SU-DHL-6 (cell line): ENCODE data around the gene PDCD4.

Experiments
- EZH2phosphoT487 ChIP-seq: fragments of 200-600 bp; sonication (generic), shearing (Covaris generic); conservative IDR thresholded peaks from 2 replicates; pipeline ENCODE4 v1.6.1; 2018; ENCODE audit warnings: mild to moderate bottlenecking, antibody characterized with exemption, low read length, moderate library complexity, mixed read lengths
- TF ChIP-seq, protein P1 (sequence below): fragments of 200-600 bp; sonication (generic); IDR thresholded peaks from one replicate; pipeline ENCODE4 v1.5.1; 2017; ENCODE audit warnings: antibody characterized with exemption, mild to moderate bottlenecking, low read length, moderate library complexity; ENCODE audit not compliant: insufficient read depth, poor library complexity, severe bottlenecking

DNA sequence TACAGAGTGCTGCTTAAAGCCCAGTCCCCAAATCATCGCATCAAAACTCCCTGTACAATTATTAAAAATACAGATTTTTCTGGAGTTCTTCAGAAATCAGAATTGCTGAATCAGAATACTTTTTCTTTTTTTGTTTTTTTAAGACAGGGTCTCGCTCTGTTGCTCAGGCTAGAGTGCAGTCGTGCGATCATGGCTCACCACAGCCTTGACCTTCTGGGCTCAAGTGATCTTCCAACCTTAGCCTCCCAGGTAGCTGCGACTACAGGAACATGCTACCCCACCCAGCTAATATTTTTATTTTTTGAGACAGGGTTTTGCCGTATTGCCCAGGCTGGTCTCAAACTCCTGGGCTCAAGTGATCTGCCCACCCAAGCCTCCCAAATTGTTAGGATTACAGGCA lies 43.3 kb downstream of the PDCD4 start:
- TF ChIP-seq, protein P1, sequence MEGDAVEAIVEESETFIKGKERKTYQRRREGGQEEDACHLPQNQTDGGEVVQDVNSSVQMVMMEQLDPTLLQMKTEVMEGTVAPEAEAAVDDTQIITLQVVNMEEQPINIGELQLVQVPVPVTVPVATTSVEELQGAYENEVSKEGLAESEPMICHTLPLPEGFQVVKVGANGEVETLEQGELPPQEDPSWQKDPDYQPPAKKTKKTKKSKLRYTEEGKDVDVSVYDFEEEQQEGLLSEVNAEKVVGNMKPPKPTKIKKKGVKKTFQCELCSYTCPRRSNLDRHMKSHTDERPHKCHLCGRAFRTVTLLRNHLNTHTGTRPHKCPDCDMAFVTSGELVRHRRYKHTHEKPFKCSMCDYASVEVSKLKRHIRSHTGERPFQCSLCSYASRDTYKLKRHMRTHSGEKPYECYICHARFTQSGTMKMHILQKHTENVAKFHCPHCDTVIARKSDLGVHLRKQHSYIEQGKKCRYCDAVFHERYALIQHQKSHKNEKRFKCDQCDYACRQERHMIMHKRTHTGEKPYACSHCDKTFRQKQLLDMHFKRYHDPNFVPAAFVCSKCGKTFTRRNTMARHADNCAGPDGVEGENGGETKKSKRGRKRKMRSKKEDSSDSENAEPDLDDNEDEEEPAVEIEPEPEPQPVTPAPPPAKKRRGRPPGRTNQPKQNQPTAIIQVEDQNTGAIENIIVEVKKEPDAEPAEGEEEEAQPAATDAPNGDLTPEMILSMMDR, result no peak
- TF ChIP-seq EZH2phosphoT487, result no peak
